K562 (cell line): ENCODE results near the gene IL1RAPL2. TPM values are rescaled to one million over a fixed set of nuclear protein-coding genes. Genes with fewer than 3 reads are reported as not detected.

Experiments
- ATAC-seq: fragments of 200-7000 bp; cut with Tn5 transposase; 3 replicates; pipeline ENCODE4 v1.9.1; 2020; ENCODE audit warnings: moderate library complexity
- BruUV-seq: library from RNA; stranded (reverse); fragments of 400-500 nt; replicated peaks from 2 replicates; lab custom pipeline; 2021; lab: Mats Ljungman, UMichigan
- CTCF ChIA-PET: fragments of 300-600 bp; formaldehyde crosslinking; extraction: SDS; loops from one replicate; lab custom pipeline; 2021; ENCODE audit warnings: low intra/inter-chr PET ratio; lab: Yijun Ruan, JAX
- POLR2A ChIA-PET: fragments of 300-600, 350-650 bp; sonication (Branson Sonifier 250); formaldehyde crosslinking; extraction: SDS; loops from one replicate; lab custom pipeline; 2021; ENCODE audit warnings: antibody characterized with exemption, inconsistent platforms; lab: Yijun Ruan, JAX
- DNase-seq, 4 experiments: peaks; one replicate each; pipeline versions ENCODE4 v3.0.0 to v3.0.0-alpha.2; 2011 to 2018; ENCODE audit warnings: low spot score in 3 of 4, mixed read lengths in 3 of 4; ENCODE audit errors: extremely low read depth in 1 of 4
- FAIRE-seq: peaks from 2 replicates; lab custom pipeline; 2011; peaks lifted over from hg19 to GRCh38; lab: Jason Lieb, UNC
- H2AFZ ChIP-seq: 2 replicates; pipeline ENCODE4 v1.6.0; 2011; ENCODE audit warnings: low read depth, low read length, control low read depth, inconsistent platforms
- H3K27ac ChIP-seq: fragments of 200-600 bp; 3 replicates; pipeline ENCODE4 v1.8.0; 2011; ENCODE audit warnings: low read depth, mild to moderate bottlenecking, control low read depth, inconsistent platforms, low read length, moderate library complexity, mixed read lengths; ENCODE audit errors: extremely low read depth
- H3K27me3 ChIP-seq, 2 experiments: fragments of 300-600 bp in 1 of 2; 2 replicates in 1 of 2; 3 replicates in 1 of 2; pipeline versions ENCODE4 v1.6.0 to v1.8.0; 2011; ENCODE audit warnings: inconsistent platforms in 2 of 2, low read length in 2 of 2, mild to moderate bottlenecking in 1 of 2, mixed read lengths in 1 of 2, moderate library complexity in 1 of 2; ENCODE audit not compliant: control insufficient read depth in 2 of 2, insufficient read depth in 2 of 2
- H3K36me3 ChIP-seq: fragments of 300-600 bp; 3 replicates; pipeline ENCODE4 v1.8.0; 2011; ENCODE audit warnings: mild to moderate bottlenecking, low read length, inconsistent platforms; ENCODE audit not compliant: control insufficient read depth, insufficient read depth
- H3K4me1 ChIP-seq, 2 experiments: fragments of 200-600 bp in 1 of 2; replicated peaks in 1 of 2; 2 replicates in 1 of 2; 3 replicates in 1 of 2; pipeline versions ENCODE4 v1.5.1 to v1.8.0; 2011; ENCODE audit warnings: inconsistent platforms in 2 of 2, low read length in 2 of 2, mild to moderate bottlenecking in 1 of 2, mixed read lengths in 1 of 2, moderate library complexity in 1 of 2; ENCODE audit not compliant: control insufficient read depth in 2 of 2, insufficient read depth in 2 of 2
- H3K4me2 ChIP-seq: 2 replicates; pipeline ENCODE4 v1.6.1; 2011; ENCODE audit warnings: low read length, control low read depth, inconsistent platforms, mixed read lengths; ENCODE audit not compliant: insufficient read depth
- H3K4me3 ChIP-seq: fragments of 200-600 bp; sonication (generic), shearing (Covaris generic); 2 replicates; pipeline ENCODE4 v1.5.1; 2016; ENCODE audit warnings: control low read depth, inconsistent platforms
- H3K79me2 ChIP-seq: fragments of 200-600 bp; 3 replicates; pipeline ENCODE4 v1.8.0; 2011; ENCODE audit warnings: low read length, inconsistent platforms; ENCODE audit not compliant: control insufficient read depth, insufficient read depth
- H3K9ac ChIP-seq, 2 experiments: 2 replicates each; pipeline versions ENCODE4 v1.6.0 to v1.6.1; 2011; ENCODE audit warnings: low read depth in 2 of 2, low read length in 2 of 2, control low read depth in 1 of 2, inconsistent platforms in 1 of 2, mild to moderate bottlenecking in 1 of 2, mixed read lengths in 1 of 2; ENCODE audit not compliant: insufficient read depth in 1 of 2
- H3K9me1 ChIP-seq: one replicate; pipeline ENCODE4 v1.6.0; 2011; ENCODE audit warnings: inconsistent platforms, mild to moderate bottlenecking, low read length, moderate library complexity; ENCODE audit not compliant: control insufficient read depth, insufficient read depth
- H3K9me3 ChIP-seq: replicated peaks from 2 replicates; pipeline ENCODE4 v1.5.1; 2011; ENCODE audit warnings: low read depth, low read length, inconsistent platforms; ENCODE audit not compliant: control insufficient read depth, insufficient read depth
- H4K20me1 ChIP-seq: replicated peaks from 2 replicates; pipeline ENCODE4 v1.6.1; 2011; ENCODE audit warnings: low read length, inconsistent platforms, mixed read lengths; ENCODE audit not compliant: control insufficient read depth, insufficient read depth
- ATF2 ChIP-seq: sonication (generic); formaldehyde crosslinking; IDR thresholded peaks from 2 replicates; pipeline ENCODE4 v1.8.1; 2022; ENCODE audit warnings: missing genetic modification reagents
- BHLHE40 ChIP-seq: IDR thresholded peaks from 2 replicates; pipeline ENCODE4 v1.6.1; 2011; ENCODE audit warnings: low read length, improper control_type of control experiment
- BRD9 ChIP-seq: fragments of 450-650 bp; IDR thresholded peaks from 2 replicates; pipeline ENCODE4 v1.6.1; 2018; ENCODE audit warnings: low read depth; ENCODE audit not compliant: partially characterized antibody
- E2F6 ChIP-seq, 2 experiments: IDR thresholded peaks; 2 replicates each; pipeline ENCODE4 v1.6.1; 2011; ENCODE audit warnings: borderline replicate concordance in 1 of 2, control low read depth in 1 of 2, low read depth in 1 of 2, low read length in 1 of 2, mild to moderate bottlenecking in 1 of 2, mixed read lengths in 1 of 2, moderate library complexity in 1 of 2; ENCODE audit not compliant: insufficient read depth in 1 of 2, insufficient read length in 1 of 2, poor library complexity in 1 of 2, severe bottlenecking in 1 of 2; ENCODE audit errors: extremely low read depth in 1 of 2
- HNRNPH1 ChIP-seq: fragments of 200-400 bp; formaldehyde crosslinking; optimal IDR thresholded peaks from 2 replicates; pipeline ENCODE3; 2017; ENCODE audit warnings: low read depth, mild to moderate bottlenecking, low read length, moderate library complexity
- MAFG ChIP-seq: fragments of 450-650 bp; conservative IDR thresholded peaks from 2 replicates; pipeline ENCODE4 v1.6.1; 2016; ENCODE audit warnings: missing genetic modification characterization, missing compliant biosample characterization
- NFIX ChIP-seq: fragments of 250-450 bp; sonication (Bioruptor Pico); IDR thresholded peaks from 2 replicates; pipeline ENCODE4 v1.4.0; 2020; ENCODE audit warnings: low read depth, mild to moderate bottlenecking, moderate library complexity
- PTBP1 ChIP-seq: fragments of 200-400 bp; formaldehyde crosslinking; IDR thresholded peaks from 2 replicates; pipeline ENCODE4 v1.6.1; 2017; ENCODE audit warnings: low read depth, low read length
- ZNF263 ChIP-seq: sonication (generic); formaldehyde crosslinking; IDR thresholded peaks from 2 replicates; pipeline ENCODE4 v1.8.0; 2022; ENCODE audit warnings: mild to moderate bottlenecking, missing genetic modification reagents, borderline replicate concordance
- ZNF76 ChIP-seq: fragments of 250-450 bp; sonication (Bioruptor Pico); IDR thresholded peaks from 2 replicates; pipeline ENCODE4 v1.4.0; 2020; ENCODE audit warnings: mild to moderate bottlenecking, moderate library complexity, borderline replicate concordance
- ZZZ3 ChIP-seq: fragments of 450-650 bp; IDR thresholded peaks from 2 replicates; pipeline ENCODE4 v1.6.1; 2016; ENCODE audit warnings: antibody characterized with exemption, mild to moderate bottlenecking, moderate library complexity
- in situ Hi-C: fragments of 300-500 bp; cut with MboI; formaldehyde crosslinking; loops from 4 replicates; pipeline ENCODE4 v1.15.0; 2018; ENCODE audit warnings: inconsistent platforms, mixed read lengths
- intact Hi-C: fragments of 100-400 bp; cut with micrococcal nuclease; formaldehyde crosslinking; loops from 2 replicates; pipeline ENCODE4 v1.14.2; 2022
- polyA plus RNA-seq, 8 experiments: library from polyadenylated mRNA; depleted of rRNA in 4 of 8; stranded (reverse) in 5 of 8; unstranded in 3 of 8; fragments of >200 nt; fragmentation: Nextera tagmentation in 2 of 8; fragmentation: Illumina TruSeq in 1 of 8; extraction: Ambion mirVana in 2 of 8; extraction: Trizol in 1 of 8; gene quantifications; 2 replicates each; pipeline versions ENCODE4 v1.2.1 to v1.2.3, GENCODE V29; 2011 to 2014; ENCODE audit warnings: inconsistent platforms in 1 of 8, missing spikeins in 1 of 8
- total RNA-seq, 7 experiments: library from RNA; depleted of rRNA in 6 of 7; stranded (reverse); fragments of >200 nt in 6 of 7; fragmentation: Illumina TruSeq in 2 of 7; extraction: Trizol in 2 of 7; gene quantifications; 2 replicates each; pipeline versions ENCODE4 v1.2.1 to v1.2.3, GENCODE V29; 2011 to 2021; ENCODE audit warnings: low replicate concordance in 1 of 7

IL1RAPL2 gene
- total and polyA plus RNA-seq, 9 of the 15 experiments (the other 6 are each of a cell fraction or from before 2014, with no cell fraction given) = not detected

DNA sequence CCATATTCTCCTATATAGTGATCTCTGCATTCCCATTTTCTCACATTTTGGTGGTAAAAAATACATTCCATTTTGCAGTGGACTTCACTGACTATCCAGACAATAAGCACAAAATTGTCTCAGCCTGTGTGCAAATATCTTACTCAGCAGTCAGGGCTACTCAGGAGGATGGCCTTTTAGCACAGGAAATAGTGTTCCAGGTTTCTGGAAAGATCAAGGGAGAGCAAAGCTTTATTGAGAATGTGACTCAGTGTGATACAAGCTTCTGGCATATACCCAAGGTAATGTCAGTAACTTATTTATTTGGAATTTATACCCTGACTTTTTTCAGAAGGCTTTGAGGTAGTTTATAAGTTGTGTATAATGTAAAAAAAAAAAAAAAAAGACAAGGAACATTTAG lies 421.1 kb downstream of the IL1RAPL2 start:
- ATAC-seq (no peak), DNase-seq (no peak), FAIRE-seq (no peak)
- CTCF ChIA-PET = no interaction called here
- Histone ChIP-seq H3K9ac (no peak overlapping the region), H3K9me3 (no peaks in the 10 kb centered on the region), H3K79me2 (no peaks in the 10 kb centered on the region), H3K27ac (no peak overlapping the region), H3K4me2 (no peak overlapping the region), H3K9me1 (no peaks in the 10 kb centered on the region), H2AFZ (no peak overlapping the region), H3K27me3 (no peaks in the 10 kb centered on the region), H3K4me1 (no peaks in the 10 kb centered on the region), H3K36me3 (no peaks in the 10 kb centered on the region), H4K20me1 (no peaks in the 10 kb centered on the region), H3K4me3 (no peak overlapping the region)
- in situ Hi-C loops = no loop called here
- POLR2A ChIA-PET = no interaction called here
- TF ChIP-seq ATF2 (CRISPR knock-in tag) (no peak), PTBP1 (no peak)
- BruUV-seq = no TSS peak
- intact Hi-C loops = no loop called here

GRCh38 chrX:104988038-104988437 lies 422.0 kb downstream of the IL1RAPL2 start:
- Histone ChIP-seq H2AFZ (no peak overlapping the region), H3K9ac (no peak overlapping the region), H3K4me1 (no peaks in the 10 kb centered on the region), H3K36me3 (no peaks in the 10 kb centered on the region), H3K79me2 (no peaks in the 10 kb centered on the region), H3K27ac (no peak overlapping the region), H3K4me3 (no peak overlapping the region), H3K9me3 (no peaks in the 10 kb centered on the region), H3K27me3 (no peaks in the 10 kb centered on the region), H4K20me1 (no peaks in the 10 kb centered on the region), H3K9me1 (no peaks in the 10 kb centered on the region), H3K4me2 (no peak overlapping the region)
- intact Hi-C loops = no loop called here
- ATAC-seq = no peak
- no peak for FAIRE-seq
- CTCF ChIA-PET = no interaction called here
- POLR2A ChIA-PET = no interaction called here
- BruUV-seq = no TSS peak
- DNase-seq = no peak
- in situ Hi-C loops = no loop called here
- TF ChIP-seq NFIX (CRISPR knock-in tag) = no peak
- no peak for TF ChIP-seq MAFG (tag)
- TF ChIP-seq BHLHE40 = no peak
- TF ChIP-seq HNRNPH1 = no peak
- TF ChIP-seq BRD9 = no peak
- TF ChIP-seq ZNF76 (CRISPR knock-in tag) = no peak
- no peak for TF ChIP-seq ZZZ3
- TF ChIP-seq E2F6 (IDR thresholded peaks at IDR 0.05; ENCODE audit: borderline replicate concordance in 1 of 2, extremely low read depth in 1 of 2, insufficient read depth in 1 of 2, insufficient read length in 1 of 2, low read depth in 1 of 2, low read length in 1 of 2, poor library complexity in 1 of 2, severe bottlenecking in 1 of 2) = no peak
- no peak for TF ChIP-seq ZNF263 (CRISPR knock-in tag)
